Measurements from ENCODE around the gene NOXA1. TPM values are rescaled to one million over a fixed set of nuclear protein-coding genes. Genes with fewer than 3 reads are reported as not detected.
A peak's percentile ranks its signal among the peaks of the same experiment; 100 is the strongest.

Gene NOXA1
- total RNA-seq, 6 experiments from 2014 or later = 4.7 to 8.0 (median 5.7) TPM

- Histone ChIP-seq H3K27me3 (no peaks in the 10 kb centered on the region), H3K27ac (peak overlapping the region; percentile 44 to 90 (median 84)), H3K4me3 (peak overlapping the region; percentile 50 to 62 (median 58)), H3K36me3 (no peaks in the 10 kb centered on the region), H3K9me3 (no peaks in the 10 kb centered on the region), H3K4me1 (peaks cover 0 to 25% (median 3%) of the 10 kb centered on the region in 4 donors)
- WGBS (ENCODE audit: insufficient coverage, low coverage, low lambda C conversion rate, missing lambda C conversion rate) = 29% methylated on average over 7 of the region's 30 CpGs
- TF ChIP-seq POLR2A (IDR thresholded peaks at IDR 0.05) = no peak
- no peak for TF ChIP-seq CTCF (IDR thresholded peaks at IDR 0.05)
- DNase-seq = peak; percentile 72 to 91 (median 90)
- peak; percentile 43 to 65 (median 61) for ATAC-seq
- intact Hi-C loops (cut with DNase I) = no loop called here
Measured at GRCh38 chr9:137454597-137455358, 31.6 kb downstream of the NOXA1 start.

GRCh38 chr9:137455359-137455991, 32.3 kb downstream of the NOXA1 start:
- no peak for ATAC-seq
- peak overlapping the region in 2 of 3 donors; percentile 84 to 90 for H3K27ac ChIP-seq
- peaks cover 0 to 25% (median 3%) of the 10 kb centered on the region in 4 donors for H3K4me1 ChIP-seq
- intact Hi-C loops (cut with DNase I) = no loop called here
- 67% methylated on average over 2 of the region's 18 CpGs for WGBS (ENCODE audit: insufficient coverage, low coverage, low lambda C conversion rate, missing lambda C conversion rate)
- H3K9me3 ChIP-seq = no peaks in the 10 kb centered on the region
- TF ChIP-seq POLR2A (IDR thresholded peaks at IDR 0.05) = no peak
- no peak for TF ChIP-seq CTCF (IDR thresholded peaks at IDR 0.05)
- no peaks in the 10 kb centered on the region for H3K27me3 ChIP-seq
- DNase-seq = peak in 1 of 3 donors; percentile 50
- H3K36me3 ChIP-seq = no peaks in the 10 kb centered on the region
- H3K4me3 ChIP-seq = no peak overlapping the region

- DNase-seq (peak in 1 of 3 donors; percentile 47), ATAC-seq (no peak)
- Histone ChIP-seq H3K4me3 (no peak overlapping the region), H3K27me3 (no peaks in the 10 kb centered on the region), H3K36me3 (no peaks in the 10 kb centered on the region), H3K9me3 (no peaks in the 10 kb centered on the region), H3K4me1 (peaks cover 0 to 25% (median 3%) of the 10 kb centered on the region in 4 donors), H3K27ac (peak overlapping the region in 2 of 3 donors; percentile 84 to 90)
- intact Hi-C loops (cut with DNase I) = no loop called here
- WGBS (ENCODE audit: insufficient coverage, low coverage, low lambda C conversion rate, missing lambda C conversion rate) = 71% methylated on average over 7 of the region's 12 CpGs
- TF ChIP-seq POLR2A (IDR thresholded peaks at IDR 0.05) = no peak
- TF ChIP-seq CTCF (IDR thresholded peaks at IDR 0.05) = no peak
Measured at GRCh38 chr9:137456061-137456863, 33.1 kb downstream of the NOXA1 start.

- ATAC-seq (no peak), DNase-seq (peak in 1 of 3 donors; percentile 45)
- Histone ChIP-seq H3K27me3 (no peaks in the 10 kb centered on the region), H3K4me3 (no peak overlapping the region), H3K9me3 (no peaks in the 10 kb centered on the region), H3K4me1 (peaks cover 0 to 25% (median 3%) of the 10 kb centered on the region in 4 donors), H3K36me3 (no peaks in the 10 kb centered on the region), H3K27ac (no peak overlapping the region)
- WGBS (ENCODE audit: insufficient coverage, low coverage, low lambda C conversion rate, missing lambda C conversion rate) = 60% methylated on average over 1 of the region's 10 CpGs
- no peak for TF ChIP-seq POLR2A (IDR thresholded peaks at IDR 0.05)
- no peak for TF ChIP-seq CTCF (IDR thresholded peaks at IDR 0.05)
- intact Hi-C loops (cut with DNase I) = no loop called here
Measured at GRCh38 chr9:137456864-137457405, 33.7 kb downstream of the NOXA1 start.

Data from right lobe of liver (tissue), 6 donors.